ENCODE data around the gene GADL1.

Gene GADL1

DNA sequence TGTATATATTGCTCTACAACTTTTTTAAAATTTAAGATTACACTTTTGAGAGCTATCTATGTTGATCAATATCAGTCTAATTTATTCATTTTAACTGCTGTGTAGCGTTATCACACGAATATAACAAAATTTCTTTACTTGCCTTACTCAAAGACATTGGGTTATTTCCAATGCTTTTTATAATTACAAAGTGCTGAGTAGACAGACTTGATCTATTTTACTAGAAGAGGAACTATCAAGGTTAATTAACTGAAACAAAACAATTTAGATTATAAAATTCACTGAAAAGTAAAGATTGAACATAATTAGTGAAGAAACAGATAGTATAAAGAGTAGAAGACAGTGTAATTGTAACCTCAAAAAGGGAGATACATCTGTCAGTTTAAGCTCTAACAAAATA lies 182.6 kb downstream of the GADL1 start:
- FAIRE-seq (no peak), DNase-seq (ENCODE audit: insufficient read length, low spot score) (no peak)
- TF ChIP-seq TAF1 (IDR thresholded peaks at IDR 0.05; ENCODE audit: low read depth, low read length) (no peak), POU2F2 (IDR thresholded peaks at IDR 0.05; ENCODE audit: low read depth, low read length) (no peak), POLR2AphosphoS5 (IDR thresholded peaks at IDR 0.05; ENCODE audit: low read depth, low read length) (no peak), SPI1 (IDR thresholded peaks at IDR 0.05; ENCODE audit: low read depth, low read length) (no peak), POLR2A (IDR thresholded peaks at IDR 0.05; ENCODE audit: low read depth, low read length) (no peak), PAX5 (IDR thresholded peaks at IDR 0.05; ENCODE audit: insufficient read depth, low read length, severe bottlenecking) (no peak)

DNA sequence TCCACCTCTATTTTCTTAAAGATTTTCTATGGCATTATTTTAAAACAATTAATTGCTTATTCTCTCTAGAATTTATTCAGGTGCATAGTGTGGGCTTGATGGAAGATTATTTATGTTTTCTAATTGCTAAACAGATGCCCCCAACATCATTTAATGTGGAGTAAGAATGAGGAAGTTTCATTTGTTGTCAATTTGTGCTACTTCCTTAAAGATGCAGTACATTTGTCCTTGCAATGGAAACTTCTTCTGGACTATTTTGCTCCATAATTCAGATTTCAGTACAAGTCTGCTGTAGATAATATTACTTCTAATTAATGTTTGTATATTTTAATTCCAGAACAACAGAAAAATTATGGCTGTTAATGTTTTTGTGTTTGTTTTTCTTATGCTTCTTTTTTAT lies 183.3 kb downstream of the GADL1 start:
- FAIRE-seq (no peak), DNase-seq (ENCODE audit: insufficient read length, low spot score) (no peak)
- no peak for TF ChIP-seq SPI1 (IDR thresholded peaks at IDR 0.05; ENCODE audit: low read depth, low read length)
- no peak for TF ChIP-seq PAX5 (IDR thresholded peaks at IDR 0.05; ENCODE audit: insufficient read depth, low read length, severe bottlenecking)
- no peak for TF ChIP-seq POLR2A (IDR thresholded peaks at IDR 0.05; ENCODE audit: low read depth, low read length)
- no peak for TF ChIP-seq POU2F2 (IDR thresholded peaks at IDR 0.05; ENCODE audit: low read depth, low read length)
- TF ChIP-seq POLR2AphosphoS5 (IDR thresholded peaks at IDR 0.05; ENCODE audit: low read depth, low read length), result no peak
- TF ChIP-seq TAF1 (IDR thresholded peaks at IDR 0.05; ENCODE audit: low read depth, low read length), result no peak

DNA sequence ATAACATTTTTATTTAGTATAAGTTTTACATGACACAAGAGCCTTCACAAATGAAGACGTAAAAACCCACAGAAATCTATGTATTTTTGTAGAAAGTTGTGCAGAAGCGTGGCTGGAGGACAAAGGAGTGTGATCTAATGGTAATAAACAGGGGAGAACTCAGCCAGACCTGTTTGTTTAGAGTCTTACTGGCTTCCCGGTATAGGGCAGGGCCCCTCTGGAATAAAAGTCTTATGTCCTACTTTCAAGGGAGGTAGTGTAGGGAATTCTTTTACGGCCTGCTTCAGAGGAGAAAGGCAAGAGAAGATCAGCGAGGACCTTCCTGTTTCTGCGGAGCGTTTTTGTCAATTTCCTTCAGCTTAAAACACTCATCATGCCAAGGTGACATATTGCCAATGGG lies 184.4 kb downstream of the GADL1 start:
- DNase-seq (ENCODE audit: insufficient read length, low spot score) (no peak), FAIRE-seq (no peak)

DNA sequence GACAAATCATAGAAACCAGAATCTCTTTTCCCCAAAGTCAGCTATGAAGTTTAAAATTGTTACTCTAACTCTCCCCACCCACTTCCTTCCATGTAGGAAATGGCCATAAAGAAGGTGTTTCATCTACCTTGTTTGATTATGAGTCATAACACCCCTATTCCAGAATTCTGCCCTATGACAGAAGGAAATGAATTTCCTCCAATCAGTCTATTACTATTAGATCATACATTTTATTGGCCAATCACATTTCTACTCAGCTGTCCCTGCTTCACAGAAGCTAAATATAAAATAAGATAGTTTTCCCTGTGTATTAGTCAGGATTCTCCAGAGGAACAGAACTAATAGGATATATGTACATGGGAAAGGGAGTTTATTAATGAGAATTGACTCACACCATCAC lies 186.0 kb downstream of the GADL1 start:
- FAIRE-seq, result no peak
- TF ChIP-seq SPI1 (IDR thresholded peaks at IDR 0.05; ENCODE audit: low read depth, low read length) (no peak), TAF1 (IDR thresholded peaks at IDR 0.05; ENCODE audit: low read depth, low read length) (no peak), POLR2A (IDR thresholded peaks at IDR 0.05; ENCODE audit: low read depth, low read length) (no peak), POLR2AphosphoS5 (IDR thresholded peaks at IDR 0.05; ENCODE audit: low read depth, low read length) (no peak), PAX5 (IDR thresholded peaks at IDR 0.05; ENCODE audit: insufficient read depth, low read length, severe bottlenecking) (no peak), POU2F2 (IDR thresholded peaks at IDR 0.05; ENCODE audit: low read depth, low read length) (no peak)
- no peak for DNase-seq (ENCODE audit: insufficient read length, low spot score)

More for the DNA sequence above, 184.4 kb downstream of the GADL1 start:
- no peak for TF ChIP-seq TAF1 (IDR thresholded peaks at IDR 0.05; ENCODE audit: low read depth, low read length)
- TF ChIP-seq POU2F2 (IDR thresholded peaks at IDR 0.05; ENCODE audit: low read depth, low read length), result no peak
- TF ChIP-seq SPI1 (IDR thresholded peaks at IDR 0.05; ENCODE audit: low read depth, low read length), result no peak
- TF ChIP-seq POLR2AphosphoS5 (IDR thresholded peaks at IDR 0.05; ENCODE audit: low read depth, low read length), result no peak
- no peak for TF ChIP-seq POLR2A (IDR thresholded peaks at IDR 0.05; ENCODE audit: low read depth, low read length)
- no peak for TF ChIP-seq PAX5 (IDR thresholded peaks at IDR 0.05; ENCODE audit: insufficient read depth, low read length, severe bottlenecking)

DNA sequence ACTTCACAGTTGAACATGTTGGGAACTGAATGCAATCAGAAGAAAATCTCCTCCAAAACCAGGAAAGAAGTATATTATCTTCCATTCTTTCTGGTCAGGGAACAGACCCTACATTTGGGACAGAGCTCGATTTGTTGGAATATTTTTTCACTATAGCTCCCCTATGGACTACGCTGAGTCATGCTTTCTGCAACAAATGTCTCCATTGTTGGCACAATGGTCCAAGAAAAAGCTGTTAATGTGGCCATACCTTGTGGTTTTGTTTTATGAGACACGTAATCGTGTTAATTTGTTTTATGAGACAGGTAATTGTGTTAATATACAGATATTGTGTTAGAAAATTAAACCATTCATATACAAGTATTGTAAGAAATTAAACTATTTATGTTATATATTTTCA lies 186.6 kb downstream of the GADL1 start:
- no peak for DNase-seq (ENCODE audit: insufficient read length, low spot score)
- no peak for TF ChIP-seq POU2F2 (IDR thresholded peaks at IDR 0.05; ENCODE audit: low read depth, low read length)
- no peak for TF ChIP-seq POLR2AphosphoS5 (IDR thresholded peaks at IDR 0.05; ENCODE audit: low read depth, low read length)
- no peak for TF ChIP-seq SPI1 (IDR thresholded peaks at IDR 0.05; ENCODE audit: low read depth, low read length)
- no peak for TF ChIP-seq POLR2A (IDR thresholded peaks at IDR 0.05; ENCODE audit: low read depth, low read length)
- no peak for TF ChIP-seq TAF1 (IDR thresholded peaks at IDR 0.05; ENCODE audit: low read depth, low read length)
- no peak for TF ChIP-seq PAX5 (IDR thresholded peaks at IDR 0.05; ENCODE audit: insufficient read depth, low read length, severe bottlenecking)
- no peak for FAIRE-seq

DNA sequence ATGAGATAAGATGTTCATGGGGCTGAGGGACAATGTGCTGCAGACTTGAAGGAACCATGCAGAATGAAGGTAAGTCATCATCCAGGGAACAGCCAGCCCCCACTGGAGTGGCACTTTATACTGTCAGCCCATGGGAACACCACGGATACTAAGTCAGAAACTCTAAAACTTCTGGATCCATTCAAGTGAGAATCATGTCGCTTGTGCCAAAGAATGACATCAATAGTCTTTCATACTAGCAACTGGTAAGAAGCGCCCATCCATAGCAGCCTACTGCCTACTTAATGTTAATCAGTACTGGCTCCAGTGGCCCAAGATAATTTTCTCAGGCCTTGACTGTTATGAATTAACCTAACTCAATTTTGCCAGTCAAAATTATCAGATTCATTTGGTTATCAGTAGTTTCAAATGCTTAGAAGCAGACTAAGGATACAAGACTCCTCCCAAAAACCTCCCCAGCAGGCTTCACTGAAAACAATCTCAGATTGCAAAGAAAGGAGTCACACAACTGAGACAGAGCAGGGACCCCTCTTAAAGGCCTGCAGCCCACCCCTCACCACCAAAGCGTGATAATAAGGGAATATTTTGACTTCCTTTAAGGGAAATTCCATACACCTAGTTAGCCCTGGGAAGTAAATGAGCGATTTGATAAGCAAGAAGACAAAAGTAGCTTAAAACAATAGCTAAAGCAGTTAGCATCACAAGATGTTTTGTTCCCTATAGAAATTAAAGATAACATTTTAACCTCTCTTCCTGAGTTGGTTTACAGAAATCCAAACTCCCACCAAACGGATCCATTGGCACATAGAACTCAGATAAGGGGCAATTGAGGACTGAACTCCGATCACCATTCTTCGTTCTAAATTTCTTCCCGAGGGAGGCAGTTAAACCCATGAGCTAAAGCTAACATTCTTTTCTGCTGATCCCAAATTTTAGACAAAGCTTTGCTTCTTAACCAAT lies 189.2 kb downstream of the GADL1 start:
- FAIRE-seq (no peak), DNase-seq (ENCODE audit: insufficient read length, low spot score) (no peak)
- TF ChIP-seq PAX5 (IDR thresholded peaks at IDR 0.05; ENCODE audit: insufficient read depth, low read length, severe bottlenecking) (no peak), TAF1 (IDR thresholded peaks at IDR 0.05; ENCODE audit: low read depth, low read length) (no peak), POLR2A (IDR thresholded peaks at IDR 0.05; ENCODE audit: low read depth, low read length) (no peak), SPI1 (IDR thresholded peaks at IDR 0.05; ENCODE audit: low read depth, low read length) (no peak), POU2F2 (IDR thresholded peaks at IDR 0.05; ENCODE audit: low read depth, low read length) (no peak), POLR2AphosphoS5 (IDR thresholded peaks at IDR 0.05; ENCODE audit: low read depth, low read length) (no peak)

DNA sequence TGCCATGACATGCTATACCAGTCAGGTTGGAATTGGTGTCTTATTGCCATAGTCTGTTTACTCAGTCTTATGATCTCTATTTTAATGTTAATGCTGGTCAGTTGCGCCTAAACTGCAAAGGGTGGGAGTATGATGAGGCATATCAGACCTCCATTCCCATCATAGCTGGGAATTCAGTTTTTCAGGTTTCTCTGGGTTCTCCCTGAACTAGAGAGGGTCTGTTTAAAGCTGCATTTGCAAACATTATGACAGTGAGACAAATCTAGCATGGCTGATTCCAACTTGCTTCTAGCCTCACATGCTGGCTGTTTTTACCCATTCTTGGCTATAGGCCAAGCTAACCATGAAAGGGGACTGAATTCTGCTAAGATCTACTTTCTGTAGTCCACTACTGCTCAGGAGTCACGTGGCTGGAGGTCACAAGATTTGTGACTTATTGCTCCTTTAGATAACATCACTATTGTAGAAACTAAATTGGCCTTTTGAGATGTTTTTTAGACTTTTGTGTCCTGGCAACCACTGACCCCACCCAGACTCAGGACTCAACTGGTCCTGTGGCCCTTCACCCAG lies 191.5 kb downstream of the GADL1 start:
- DNase-seq (ENCODE audit: insufficient read length, low spot score) (no peak), FAIRE-seq (no peak)
- TF ChIP-seq SPI1 (IDR thresholded peaks at IDR 0.05; ENCODE audit: low read depth, low read length) (no peak), POU2F2 (IDR thresholded peaks at IDR 0.05; ENCODE audit: low read depth, low read length) (no peak), POLR2AphosphoS5 (IDR thresholded peaks at IDR 0.05; ENCODE audit: low read depth, low read length) (no peak), PAX5 (IDR thresholded peaks at IDR 0.05; ENCODE audit: insufficient read depth, low read length, severe bottlenecking) (no peak), POLR2A (IDR thresholded peaks at IDR 0.05; ENCODE audit: low read depth, low read length) (no peak), TAF1 (IDR thresholded peaks at IDR 0.05; ENCODE audit: low read depth, low read length) (no peak)

DNA sequence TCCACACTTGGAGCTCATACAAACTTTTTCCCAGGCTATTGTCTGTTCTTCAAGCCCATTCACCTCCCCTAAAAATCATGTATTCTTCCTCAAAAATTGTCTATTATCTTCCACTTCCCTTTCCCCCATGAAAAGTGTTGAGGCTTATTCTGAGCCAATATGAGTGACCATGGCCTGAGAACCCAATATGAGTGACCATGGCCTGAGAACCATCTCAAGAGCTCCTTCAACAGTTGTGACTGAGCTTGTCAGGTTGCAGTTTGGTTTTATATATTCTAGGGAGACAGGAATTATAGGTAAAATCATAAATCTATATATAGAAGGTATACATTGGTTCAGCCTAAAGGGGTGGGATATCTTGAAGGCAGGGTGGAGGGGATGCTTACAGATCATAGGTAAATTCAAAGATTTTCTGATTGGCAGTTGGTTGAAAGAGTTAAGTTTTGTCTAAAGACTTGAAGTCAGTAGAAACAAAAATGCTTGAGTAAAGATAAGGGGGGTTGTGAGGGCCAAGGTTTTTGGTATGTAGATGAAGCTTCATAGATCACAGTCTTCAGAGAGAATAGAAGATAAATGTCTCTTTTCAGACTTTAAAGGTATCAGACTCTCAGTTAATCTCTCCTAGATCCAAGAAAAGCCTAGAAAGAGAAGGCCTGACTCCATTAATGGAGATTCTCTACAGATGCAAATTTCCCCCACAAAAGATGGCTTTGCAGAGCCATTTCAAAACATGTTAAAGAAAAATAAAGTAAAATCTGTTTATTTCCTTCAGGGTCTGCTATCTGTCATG lies 192.2 kb downstream of the GADL1 start:
- FAIRE-seq, result no peak
- DNase-seq (ENCODE audit: insufficient read length, low spot score), result no peak
- TF ChIP-seq TAF1 (IDR thresholded peaks at IDR 0.05; ENCODE audit: low read depth, low read length) (no peak), PAX5 (IDR thresholded peaks at IDR 0.05; ENCODE audit: insufficient read depth, low read length, severe bottlenecking) (no peak), POU2F2 (IDR thresholded peaks at IDR 0.05; ENCODE audit: low read depth, low read length) (no peak), SPI1 (IDR thresholded peaks at IDR 0.05; ENCODE audit: low read depth, low read length) (no peak), POLR2A (IDR thresholded peaks at IDR 0.05; ENCODE audit: low read depth, low read length) (no peak), POLR2AphosphoS5 (IDR thresholded peaks at IDR 0.05; ENCODE audit: low read depth, low read length) (no peak)

Data from GM12891 (cell line).